Occipital lobe (tissue), 2 donors: ENCODE measurements around the gene HTT. TPM values are rescaled to one million over a fixed set of nuclear protein-coding genes. Genes with fewer than 3 reads are reported as not detected.

ENCODE experiments used
- DNase-seq: peaks from one replicate; lab custom pipeline; 2025; lab: John Stamatoyannopoulos, UW
- total RNA-seq: library from RNA; depleted of rRNA; stranded (reverse); fragments of >200 nt; gene quantifications from one replicate; pipeline ENCODE4 v1.2.3, GENCODE V29; 2014

Gene HTT
- total RNA-seq, 1 donor from 2014 or later: 71.1 TPM

DNA sequence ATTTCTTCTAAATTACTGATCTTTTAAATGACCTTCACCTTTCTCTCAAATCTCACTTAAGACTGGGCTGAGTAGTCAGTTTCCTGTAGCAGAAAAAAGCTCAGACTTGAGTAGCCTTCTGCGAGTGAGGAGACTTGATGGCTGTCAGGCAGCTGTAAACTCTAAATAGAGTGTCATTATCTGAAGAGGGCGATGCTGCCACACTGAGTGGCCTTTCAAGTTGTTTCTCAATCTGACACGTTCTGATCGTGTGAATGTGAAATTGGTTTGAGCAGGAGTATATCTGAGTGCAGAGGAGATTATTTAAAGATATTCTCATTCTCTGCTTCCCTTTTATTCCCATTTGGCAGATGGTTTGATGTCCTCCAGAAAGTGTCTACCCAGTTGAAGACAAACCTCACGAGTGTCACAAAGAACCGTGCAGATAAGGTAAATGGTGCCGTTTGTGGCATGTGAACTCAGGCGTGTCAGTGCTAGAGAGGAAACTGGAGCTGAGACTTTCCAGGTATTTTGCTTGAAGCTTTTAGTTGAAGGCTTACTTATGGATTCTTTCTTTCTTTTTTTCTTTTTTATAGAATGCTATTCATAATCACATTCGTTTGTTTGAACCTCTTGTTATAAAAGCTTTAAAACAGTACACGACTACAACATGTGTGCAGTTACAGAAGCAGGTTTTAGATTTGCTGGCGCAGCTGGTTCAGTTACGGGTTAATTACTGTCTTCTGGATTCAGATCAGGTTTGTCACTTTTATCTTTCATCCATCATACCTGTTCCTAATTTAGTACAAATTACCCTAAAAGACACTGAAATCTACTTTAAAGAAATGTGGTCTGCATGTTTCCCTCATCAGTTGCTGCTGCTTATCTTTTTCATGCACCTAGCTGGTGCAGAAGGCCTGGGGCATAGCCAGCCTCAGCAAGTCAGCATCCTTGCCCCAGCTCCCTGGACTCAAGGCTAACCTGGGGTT, 100.2 kb downstream of the HTT start:
- no peak for DNase-seq

DNA sequence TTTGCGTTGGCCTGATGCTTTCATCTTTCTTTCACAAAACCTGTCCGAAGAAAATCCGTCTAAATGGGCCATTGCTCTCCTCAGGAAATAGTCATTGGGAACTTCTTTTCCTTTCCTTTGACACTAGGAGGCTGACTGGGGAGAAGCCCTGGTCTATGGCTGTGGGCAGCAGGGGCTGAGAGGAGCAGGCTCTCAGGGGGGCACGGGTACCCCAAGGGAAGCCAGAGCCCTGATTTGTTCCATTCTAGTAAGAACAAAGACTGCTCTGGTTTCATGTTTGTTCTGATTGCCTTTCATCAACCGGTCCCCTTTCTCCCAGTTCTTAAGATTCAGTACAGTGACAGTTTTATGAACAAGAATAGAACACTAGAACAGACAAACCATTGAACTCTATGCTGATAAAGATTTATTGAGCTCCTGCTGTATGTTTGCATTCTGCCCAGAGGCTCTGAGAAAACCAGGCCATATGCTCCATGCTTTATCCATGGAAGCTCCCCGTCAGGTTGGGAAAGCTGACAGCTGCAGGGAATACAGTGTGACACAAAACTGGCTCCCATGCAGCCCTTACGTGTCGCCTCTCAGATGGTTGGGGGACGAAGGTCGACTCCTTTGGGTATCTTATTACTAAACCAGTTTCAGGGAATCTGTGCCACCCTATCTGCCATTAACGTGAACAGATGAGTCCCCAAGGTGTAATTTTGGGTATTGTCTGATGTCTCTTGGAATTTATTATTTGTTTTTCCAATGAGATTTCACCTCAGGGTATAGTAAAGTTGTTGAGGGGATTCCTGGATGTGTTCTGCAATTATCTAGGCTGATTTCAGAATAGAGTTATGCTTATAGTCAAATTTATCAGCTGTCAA, 102.1 kb downstream of the HTT start:
- DNase-seq: no peak

DNA sequence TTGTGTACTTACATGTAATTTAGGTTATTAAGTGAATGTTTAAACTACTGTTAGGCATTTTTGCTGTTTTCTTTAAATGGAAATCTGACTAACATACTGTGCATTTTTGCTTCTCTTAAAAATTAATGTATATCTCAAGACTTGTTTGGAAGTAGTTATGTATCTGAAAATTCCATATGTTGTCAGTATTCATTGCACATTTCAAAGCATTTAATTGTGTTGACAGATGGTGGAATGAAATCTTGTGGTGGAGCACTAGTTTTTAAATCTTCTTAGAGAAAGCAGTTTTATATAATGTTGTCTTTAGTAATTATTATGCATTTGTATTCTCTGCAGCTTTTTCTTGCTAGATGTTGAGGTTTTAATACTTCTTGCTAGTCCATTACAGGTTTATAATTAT, 102.9 kb downstream of the HTT start:
- DNase-seq: no peak

DNA sequence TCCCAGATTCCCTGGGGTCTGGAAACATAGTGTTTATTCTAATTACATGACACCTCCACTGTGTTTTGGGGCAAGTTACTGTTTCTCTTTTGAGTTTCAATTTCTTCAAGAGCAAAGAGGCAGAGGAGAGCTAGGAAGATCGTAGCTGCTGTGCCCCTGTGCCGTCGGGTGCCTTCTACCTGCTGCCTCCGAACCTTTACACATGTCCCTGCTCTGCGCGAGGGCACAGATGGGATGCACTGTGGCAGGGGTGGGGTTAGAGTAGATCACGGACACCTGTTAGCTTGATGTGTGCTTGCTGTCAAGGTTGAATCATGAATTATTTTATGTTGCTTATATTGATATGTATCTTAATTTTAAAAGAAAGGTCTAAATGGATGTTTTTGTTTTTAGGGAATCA, 103.4 kb downstream of the HTT start:
- DNase-seq: no peak

DNA sequence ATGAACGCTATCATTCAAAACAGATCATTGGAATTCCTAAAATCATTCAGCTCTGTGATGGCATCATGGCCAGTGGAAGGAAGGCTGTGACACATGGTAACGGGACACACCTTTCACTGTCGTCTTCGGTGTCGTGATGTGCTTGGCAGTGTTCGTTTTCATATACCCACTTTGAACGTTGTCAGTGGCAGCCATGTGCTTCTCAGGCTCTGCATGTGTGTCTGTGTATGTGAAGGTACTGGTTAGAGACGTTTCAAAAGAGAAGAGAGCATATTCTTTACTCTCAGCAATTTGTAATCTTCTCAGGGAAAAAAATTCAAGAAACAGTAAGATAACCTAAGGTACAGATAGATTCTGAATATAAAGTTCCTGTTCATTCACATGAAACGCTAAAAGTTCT, 103.9 kb downstream of the HTT start:
- no peak for DNase-seq

- no peak for DNase-seq
These were observed 104.7 kb downstream of the HTT start for GRCh38 chr4:3179126-3179706.

DNA sequence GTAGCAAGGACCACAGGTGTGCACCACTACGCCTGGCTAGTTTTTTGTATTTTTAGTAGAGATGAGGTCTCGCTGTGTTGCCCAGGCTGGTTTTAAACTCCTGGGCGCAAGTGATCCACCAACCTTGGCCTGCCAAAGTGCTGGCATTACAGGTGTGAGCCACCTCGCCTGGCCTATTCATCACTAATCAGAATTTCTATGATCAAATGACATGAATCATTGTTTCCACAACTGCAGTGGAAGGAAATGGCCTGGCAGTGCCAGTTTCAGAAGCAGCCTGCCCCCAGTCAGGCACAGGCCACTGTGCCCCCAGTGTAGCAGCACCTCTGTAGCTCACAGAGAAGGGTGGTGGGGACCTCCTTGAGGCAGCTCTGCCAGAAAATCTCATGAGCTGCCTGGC, 108.5 kb downstream of the HTT start:
- DNase-seq: no peak

- no peak for DNase-seq
These were observed 110.2 kb downstream of the HTT start for GRCh38 chr4:3184725-3185124.

- no peak for DNase-seq
These were observed 112.1 kb downstream of the HTT start for GRCh38 chr4:3186609-3187008.

DNA sequence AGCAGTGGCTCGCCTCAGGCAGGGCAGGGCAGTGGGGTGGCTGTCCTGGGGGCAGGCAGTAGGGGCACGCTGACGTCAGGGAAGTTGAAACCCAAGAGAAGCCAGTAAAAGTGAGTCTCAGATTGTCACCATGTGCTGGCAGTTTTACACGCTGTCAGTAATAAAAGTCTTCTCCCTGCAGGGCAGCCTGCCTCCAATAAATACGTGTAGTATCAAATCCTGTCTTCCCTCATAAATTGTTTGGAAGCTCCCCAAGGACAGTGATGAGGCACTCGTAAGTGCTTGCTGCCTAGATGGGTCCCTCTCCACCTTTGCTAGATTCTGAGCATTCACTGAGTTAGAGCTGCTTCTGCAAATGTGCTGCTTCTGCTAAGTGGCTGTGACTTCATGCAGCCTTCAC, 113.6 kb downstream of the HTT start:
- no peak for DNase-seq

- no peak for DNase-seq
These were observed 115.0 kb downstream of the HTT start for GRCh38 chr4:3189459-3189858.

- DNase-seq: no peak
These were observed 116.1 kb downstream of the HTT start for GRCh38 chr4:3190549-3190948.

DNA sequence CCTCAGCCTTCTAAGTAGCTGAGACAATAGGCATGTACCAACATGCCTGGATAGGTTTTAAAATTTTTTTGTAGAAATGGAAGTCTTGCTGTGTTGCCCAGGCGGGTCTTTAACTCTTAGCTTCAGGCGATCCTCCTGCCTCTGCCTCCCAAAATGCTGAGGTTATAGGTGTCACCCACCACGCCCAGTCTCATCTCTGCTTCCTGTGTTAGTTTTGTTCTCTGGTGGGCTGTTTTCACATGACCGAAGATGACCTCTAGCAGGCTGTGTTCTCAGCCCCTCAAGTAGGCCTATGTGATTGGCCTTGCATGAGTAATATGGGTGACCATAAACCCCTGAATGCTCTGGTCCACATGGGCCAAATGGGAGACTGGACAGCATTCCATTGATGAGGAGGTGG, 117.7 kb downstream of the HTT start:
- no peak for DNase-seq

- DNase-seq: no peak
These were observed 118.3 kb downstream of the HTT start for GRCh38 chr4:3192827-3193226.

DNA sequence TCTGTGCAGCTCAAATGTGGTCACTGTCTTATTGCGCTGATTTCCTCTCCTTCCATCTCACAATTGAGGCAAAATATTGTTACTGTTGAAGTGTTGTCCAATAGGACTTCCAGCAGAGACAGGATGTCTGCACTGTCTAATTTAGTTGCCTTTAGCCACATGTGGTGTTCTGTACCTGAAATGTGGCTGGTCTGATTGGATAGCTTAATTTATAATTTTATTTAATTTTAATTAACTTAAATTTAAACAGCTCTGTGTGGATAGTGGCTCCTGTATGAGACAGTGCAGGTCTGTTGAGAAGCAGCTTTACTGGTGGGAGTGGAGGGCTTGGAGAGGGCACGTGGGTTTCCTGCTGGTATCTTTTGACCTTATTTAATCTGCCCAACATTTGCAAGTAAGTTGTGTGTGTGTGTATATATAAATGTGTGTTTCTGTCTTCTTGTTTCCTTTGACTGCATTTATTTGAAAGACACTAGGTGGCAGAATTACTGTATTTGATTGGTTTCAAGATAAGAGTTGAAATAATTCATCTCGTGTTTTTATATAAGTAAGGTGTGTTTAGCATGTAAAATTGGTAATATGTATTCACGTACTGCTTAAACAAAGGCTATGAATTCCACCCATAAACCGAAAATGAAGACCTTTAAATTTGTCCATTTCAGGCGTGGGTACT, 119.2 kb downstream of the HTT start:
- no peak for DNase-seq

DNA sequence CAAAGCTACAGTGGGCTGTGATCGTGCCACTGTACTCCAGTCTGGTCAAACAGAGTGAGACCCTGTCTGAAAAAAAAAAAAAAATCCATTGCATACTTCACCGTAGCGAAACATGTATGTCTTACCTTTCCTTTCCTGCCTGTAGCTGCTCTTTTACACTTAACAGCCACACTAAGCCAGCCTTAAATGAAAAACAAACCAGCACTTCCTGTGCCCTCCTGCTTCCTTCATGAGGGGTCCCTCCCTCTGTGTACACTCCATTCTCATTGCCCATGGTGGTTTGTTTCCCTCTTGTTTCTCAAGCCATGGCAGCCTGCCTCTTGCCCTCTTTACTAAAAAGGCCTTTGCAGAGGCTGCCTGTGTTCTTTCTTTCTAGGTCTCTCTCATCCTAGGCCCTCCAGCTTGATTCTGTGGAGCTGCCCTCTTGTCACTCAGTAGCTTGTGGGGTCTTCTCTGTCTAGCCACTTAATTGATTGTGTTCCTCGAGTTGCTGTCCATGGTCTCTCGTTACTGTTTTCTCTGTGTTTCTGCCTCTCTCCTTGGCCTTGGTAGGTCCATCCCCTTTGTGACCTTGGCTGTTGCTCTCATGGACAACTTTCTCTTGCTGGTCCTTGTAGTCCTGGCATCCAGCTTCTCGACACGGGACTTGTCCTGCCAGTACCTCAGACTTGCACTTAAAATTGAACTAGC, 122.3 kb downstream of the HTT start:
- DNase-seq: no peak

DNA sequence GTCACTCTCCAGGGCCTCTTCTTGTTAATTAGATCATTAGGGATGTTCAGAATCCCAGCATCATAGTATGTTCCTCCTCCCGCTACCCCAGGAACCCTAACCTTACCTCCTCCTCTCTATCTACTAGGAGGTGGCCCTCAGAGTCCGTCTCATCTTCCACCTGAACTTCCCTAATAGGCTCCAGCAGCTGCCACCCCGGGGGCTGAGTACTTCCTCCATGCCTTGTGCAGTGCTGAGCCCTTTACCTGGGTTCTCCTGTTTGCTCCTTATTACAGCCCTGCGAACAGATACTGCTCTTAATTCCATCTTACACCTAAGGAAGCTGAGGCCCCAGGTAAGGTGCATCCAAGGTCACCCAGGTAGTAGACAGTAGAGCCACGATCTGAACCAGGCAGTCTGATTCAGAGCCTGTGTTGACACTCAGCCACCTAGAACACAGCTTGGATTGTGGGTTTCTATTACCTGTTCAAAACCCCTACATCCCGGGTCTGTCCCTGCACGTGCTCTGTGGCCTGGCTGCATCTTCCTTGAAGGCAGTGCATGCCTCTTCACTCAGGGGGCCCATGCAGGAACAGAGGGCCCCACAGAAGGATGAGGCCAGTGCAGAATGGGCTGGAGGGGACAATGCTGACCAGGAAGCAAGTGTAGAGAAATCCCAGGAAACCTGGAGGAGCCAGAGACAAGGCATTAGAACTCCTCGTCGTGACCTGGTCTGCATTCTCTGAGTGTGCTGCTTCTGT, 123.1 kb downstream of the HTT start:
- no peak for DNase-seq

- no peak for DNase-seq
These were observed 124.4 kb downstream of the HTT start for GRCh38 chr4:3198906-3199305.

GRCh38 chr4:3199653-3200422, 125.4 kb downstream of the HTT start:
- DNase-seq: no peak
